Brain microvascular endothelial cell (primary cell): ENCODE data around the gene F8A3.
"Not testable (repeated sequence)": the region's sequence is repeated elsewhere in the genome, so short reads cannot be mapped to it uniquely, and the experiment has no call there.

ENCODE experiments used
- DNase-seq: peaks from one replicate; pipeline ENCODE4 v3.0.0-alpha.2; 2020
- H3K27ac ChIP-seq: fragments of 250-450 bp; sonication (Bioruptor Pico); 2 replicates; pipeline ENCODE4 v1.5.1; 2020; ENCODE audit warnings: mild to moderate bottlenecking, moderate library complexity
- H3K27me3 ChIP-seq: fragments of 250-450 bp; sonication (Bioruptor Pico); replicated peaks from 2 replicates; pipeline ENCODE4 v1.5.1; 2020; ENCODE audit warnings: mild to moderate bottlenecking
- H3K36me3 ChIP-seq: fragments of 250-450 bp; sonication (Bioruptor Pico); replicated peaks from 2 replicates; pipeline ENCODE4 v1.5.1; 2020; ENCODE audit warnings: mild to moderate bottlenecking
- H3K4me3 ChIP-seq: 2 replicates; pipeline ENCODE4 v1.5.1; 2011; ENCODE audit warnings: low read depth, mild to moderate bottlenecking, control low read depth, low read length, moderate library complexity
- in situ Hi-C: cut with HindIII; loops from 2 replicates; pipeline ENCODE4 v1.10.0; 2017; ENCODE audit warnings: low sequenced_read_pairs, low pct_ligation_motif_present
- TF ChIP-seq, protein P1 (sequence below): IDR thresholded peaks from 2 replicates; pipeline ENCODE4 v1.5.1; 2011; ENCODE audit warnings: low read depth, mild to moderate bottlenecking, moderate library complexity, low read length, control low read depth, inconsistent platforms; ENCODE audit errors: missing control alignments

The F8A3 gene

DNA sequence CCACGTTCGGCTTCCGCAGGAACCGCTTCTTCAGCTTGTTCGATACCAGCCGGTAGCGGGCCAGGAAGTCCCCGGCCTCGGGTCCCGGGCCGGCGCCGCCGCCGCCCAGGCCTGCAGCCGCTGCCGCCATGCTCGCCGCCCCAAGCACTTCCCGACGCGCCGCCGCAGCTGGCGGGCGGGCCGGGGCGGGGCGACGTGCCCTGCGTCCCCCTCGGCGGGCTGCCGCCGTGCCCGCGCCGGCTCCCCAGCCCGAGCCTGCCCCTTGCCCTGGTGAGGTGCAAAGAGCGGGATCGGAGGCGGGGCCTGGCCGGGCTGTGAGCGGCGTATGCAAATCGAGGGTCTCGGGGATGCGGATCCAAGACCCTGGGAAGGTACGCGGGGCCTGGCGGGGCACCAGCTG lies at the start of gene F8A3:
TSS of gene F8A3 (minus strand) at position 150 of the 400 bp plus-strand sequence. CDS start at position 130, 20 bp downstream.
- H3K4me3 ChIP-seq, H3K36me3 ChIP-seq, in situ Hi-C loops, DNase-seq, H3K27ac ChIP-seq, H3K27me3 ChIP-seq: not testable (repeated sequence)

DNA sequence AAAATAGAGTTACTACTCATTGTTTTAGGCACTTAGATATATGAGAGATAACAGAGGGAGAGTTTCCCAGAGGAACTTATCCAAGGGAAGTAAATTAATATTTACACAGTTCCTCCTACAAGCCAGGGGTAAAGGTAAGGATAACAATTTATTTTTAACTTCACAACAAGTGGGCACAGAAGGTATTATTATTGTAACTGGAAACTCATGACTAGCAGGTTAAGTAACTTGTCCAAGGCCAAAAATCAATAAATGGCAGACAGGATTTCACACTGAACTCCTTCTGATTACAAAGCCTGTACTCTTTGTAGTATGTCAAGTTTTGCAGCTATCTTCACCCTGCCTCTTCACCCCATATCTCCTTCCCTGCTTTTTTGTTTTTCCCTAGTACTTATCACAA lies 46.9 kb upstream of the F8A3 start:
- H3K4me3 ChIP-seq = no peak overlapping the region
- in situ Hi-C loops = no loop called here
- H3K36me3 ChIP-seq = no peaks in the 10 kb centered on the region

DNA sequence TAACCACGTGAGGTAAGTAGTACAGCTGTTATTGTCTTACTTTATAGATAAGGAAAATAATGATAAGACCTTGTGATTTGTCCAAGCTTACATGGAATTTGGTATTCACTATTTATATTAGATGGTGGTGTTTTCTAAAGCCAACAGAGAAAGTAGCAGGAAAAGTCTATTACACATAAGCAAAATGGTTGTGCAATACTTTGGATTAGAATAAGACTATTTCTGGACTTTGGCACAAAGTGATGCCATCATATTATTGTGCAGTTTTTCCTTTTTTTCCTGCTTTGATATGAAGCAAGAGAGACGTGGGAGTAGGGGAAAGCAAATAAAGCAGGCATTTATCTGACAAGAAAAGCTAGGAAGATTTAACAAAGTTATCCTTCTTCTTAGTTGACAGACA lies 36.7 kb upstream of the F8A3 start:
- H3K36me3 ChIP-seq, in situ Hi-C loops: not testable (repeated sequence)

More for the DNA sequence above, 46.9 kb upstream of the F8A3 start:
- DNase-seq = no peak
- Histone ChIP-seq H3K27me3 (no peaks in the 10 kb centered on the region), H3K27ac (no peak overlapping the region)
- TF ChIP-seq, protein P1, sequence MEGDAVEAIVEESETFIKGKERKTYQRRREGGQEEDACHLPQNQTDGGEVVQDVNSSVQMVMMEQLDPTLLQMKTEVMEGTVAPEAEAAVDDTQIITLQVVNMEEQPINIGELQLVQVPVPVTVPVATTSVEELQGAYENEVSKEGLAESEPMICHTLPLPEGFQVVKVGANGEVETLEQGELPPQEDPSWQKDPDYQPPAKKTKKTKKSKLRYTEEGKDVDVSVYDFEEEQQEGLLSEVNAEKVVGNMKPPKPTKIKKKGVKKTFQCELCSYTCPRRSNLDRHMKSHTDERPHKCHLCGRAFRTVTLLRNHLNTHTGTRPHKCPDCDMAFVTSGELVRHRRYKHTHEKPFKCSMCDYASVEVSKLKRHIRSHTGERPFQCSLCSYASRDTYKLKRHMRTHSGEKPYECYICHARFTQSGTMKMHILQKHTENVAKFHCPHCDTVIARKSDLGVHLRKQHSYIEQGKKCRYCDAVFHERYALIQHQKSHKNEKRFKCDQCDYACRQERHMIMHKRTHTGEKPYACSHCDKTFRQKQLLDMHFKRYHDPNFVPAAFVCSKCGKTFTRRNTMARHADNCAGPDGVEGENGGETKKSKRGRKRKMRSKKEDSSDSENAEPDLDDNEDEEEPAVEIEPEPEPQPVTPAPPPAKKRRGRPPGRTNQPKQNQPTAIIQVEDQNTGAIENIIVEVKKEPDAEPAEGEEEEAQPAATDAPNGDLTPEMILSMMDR = no peak

DNA sequence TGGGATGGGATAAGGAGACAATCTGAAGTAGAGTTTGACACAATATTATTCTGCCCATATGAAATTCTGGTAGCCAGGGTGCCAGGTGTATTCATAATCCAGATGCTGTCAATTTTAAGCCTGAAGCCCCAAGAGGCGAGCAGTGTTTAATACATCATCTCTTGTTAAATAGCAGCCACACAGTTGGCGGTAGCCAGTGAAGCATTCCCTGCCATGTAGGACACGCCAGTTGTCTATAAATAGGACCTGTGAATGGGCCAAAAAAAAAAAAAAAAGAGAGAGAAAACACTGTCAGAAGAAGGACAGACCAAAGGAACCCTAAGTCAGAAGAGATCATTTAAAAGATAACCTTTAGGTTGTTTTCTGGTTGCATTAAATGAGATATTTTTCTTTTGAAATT lies 33.0 kb upstream of the F8A3 start:
- DNase-seq, H3K36me3 ChIP-seq, H3K4me3 ChIP-seq, in situ Hi-C loops, H3K27ac ChIP-seq, H3K27me3 ChIP-seq: not testable (repeated sequence)

More for the DNA sequence above, 36.7 kb upstream of the F8A3 start:
- not testable (repeated sequence) for H3K4me3 ChIP-seq, H3K27ac ChIP-seq, DNase-seq, H3K27me3 ChIP-seq

DNA sequence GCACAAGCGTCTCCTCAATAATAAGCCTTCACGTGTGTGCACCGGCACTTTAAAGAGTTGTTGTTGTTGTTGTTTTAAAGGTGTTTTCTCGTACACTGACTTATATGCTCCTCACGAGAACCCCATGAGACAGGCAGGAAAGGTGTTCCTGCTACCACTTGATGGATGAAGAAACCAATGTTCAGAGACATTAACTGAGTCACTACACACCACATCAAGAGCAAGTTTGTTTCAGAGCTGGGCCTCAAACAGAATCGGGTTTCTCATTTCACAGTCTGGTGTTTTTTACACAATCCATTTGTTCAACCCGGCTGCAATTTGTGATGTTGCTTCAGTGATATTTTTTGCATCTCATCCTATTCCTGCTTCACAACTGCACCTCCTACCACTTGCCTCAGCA lies 18.7 kb upstream of the F8A3 start:
- H3K27ac ChIP-seq, DNase-seq, in situ Hi-C loops, H3K4me3 ChIP-seq, H3K36me3 ChIP-seq, H3K27me3 ChIP-seq: not testable (repeated sequence)

DNA sequence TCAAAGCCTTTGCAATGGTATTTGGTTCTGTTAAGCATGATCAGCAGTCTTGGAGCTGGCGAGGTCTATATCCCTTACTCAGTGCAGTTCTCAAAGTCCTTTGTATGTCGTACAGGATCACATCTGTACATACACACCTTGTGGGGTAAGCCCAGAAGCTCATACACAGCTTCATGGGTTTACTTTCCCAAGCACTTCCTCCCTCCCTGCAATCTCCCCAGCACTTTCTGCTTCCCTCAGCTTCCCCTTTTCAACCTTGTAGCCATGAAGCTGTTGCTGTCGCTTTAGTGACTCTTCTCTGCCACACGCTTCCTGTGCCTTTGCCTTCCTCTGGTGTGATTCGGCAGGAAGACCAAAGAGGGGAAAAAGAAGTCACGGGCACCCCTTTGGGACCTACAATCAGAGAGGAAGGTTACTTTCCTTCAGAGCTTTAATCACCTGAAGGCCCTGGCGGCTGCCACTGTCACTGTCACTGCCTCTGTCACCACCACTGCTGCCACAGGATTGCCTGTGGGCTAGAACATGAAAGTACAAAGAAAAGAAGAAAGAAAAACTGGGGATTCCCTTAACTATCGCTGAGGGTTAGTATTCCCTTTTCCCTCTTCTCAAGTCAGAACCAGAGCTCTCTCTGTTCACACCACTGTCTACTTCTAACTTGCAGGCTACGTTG lies 8.0 kb upstream of the F8A3 start:
- H3K27ac ChIP-seq, H3K27me3 ChIP-seq, DNase-seq, H3K4me3 ChIP-seq, H3K36me3 ChIP-seq, in situ Hi-C loops: not testable (repeated sequence)

DNA sequence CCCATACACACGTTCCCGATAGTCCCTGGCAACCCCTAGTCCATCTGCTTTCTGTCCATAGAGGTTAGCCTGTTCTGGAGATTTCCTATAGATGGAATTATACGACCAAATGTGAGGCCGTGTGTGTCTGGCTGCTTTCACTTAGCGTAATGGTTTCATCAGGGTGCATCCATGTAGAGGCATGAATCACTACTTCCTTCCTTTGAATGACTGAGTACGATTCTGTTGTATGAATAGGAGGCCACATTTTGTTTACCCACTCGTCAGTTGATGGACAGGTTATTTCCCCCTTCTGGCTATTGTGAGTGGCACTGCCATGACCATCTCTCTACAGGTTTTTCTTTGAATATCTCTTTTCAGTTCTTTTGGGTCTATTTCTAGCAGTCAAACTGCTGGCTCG lies 2.1 kb upstream of the F8A3 start:
- H3K4me3 ChIP-seq, H3K27ac ChIP-seq, in situ Hi-C loops, H3K36me3 ChIP-seq, H3K27me3 ChIP-seq, DNase-seq: not testable (repeated sequence)

DNA sequence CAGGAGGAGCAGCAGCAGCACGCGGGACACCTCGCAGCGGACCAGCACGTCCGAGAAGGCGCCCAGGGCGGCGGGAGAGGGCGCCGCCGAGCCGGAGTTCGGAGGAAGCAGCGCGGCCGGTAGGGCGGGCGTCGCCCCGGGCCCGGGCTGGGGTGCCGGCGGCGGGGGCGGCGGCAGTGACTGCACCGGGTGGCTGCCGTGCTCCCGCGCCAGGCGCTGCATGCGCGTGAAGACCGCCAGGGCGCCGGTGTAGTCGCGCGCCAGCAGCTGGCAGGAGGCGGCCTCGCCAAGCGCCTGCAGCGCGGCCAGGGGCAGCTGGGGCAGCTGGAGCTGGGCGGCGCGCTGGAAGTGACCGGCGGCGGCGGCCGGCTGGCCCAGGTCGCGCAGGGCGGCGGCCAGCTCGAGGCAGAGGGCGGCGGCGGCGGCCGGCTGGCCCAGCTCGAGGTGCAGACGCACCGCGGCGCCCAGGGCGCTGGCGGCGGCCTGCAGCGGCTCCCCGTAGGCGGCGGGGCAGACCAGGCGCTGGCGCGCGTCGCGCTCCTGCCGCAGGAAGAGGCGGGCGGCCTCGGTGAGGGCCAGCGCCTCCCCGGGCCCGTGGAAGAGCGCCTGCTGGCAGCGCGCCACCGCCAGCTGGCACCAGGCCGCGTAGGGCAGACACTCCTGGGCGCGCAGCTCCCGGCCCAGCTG lies 516 bp downstream of the F8A3 start:
- H3K4me3 ChIP-seq, H3K27ac ChIP-seq, H3K27me3 ChIP-seq, DNase-seq, H3K36me3 ChIP-seq, in situ Hi-C loops: not testable (repeated sequence)

DNA sequence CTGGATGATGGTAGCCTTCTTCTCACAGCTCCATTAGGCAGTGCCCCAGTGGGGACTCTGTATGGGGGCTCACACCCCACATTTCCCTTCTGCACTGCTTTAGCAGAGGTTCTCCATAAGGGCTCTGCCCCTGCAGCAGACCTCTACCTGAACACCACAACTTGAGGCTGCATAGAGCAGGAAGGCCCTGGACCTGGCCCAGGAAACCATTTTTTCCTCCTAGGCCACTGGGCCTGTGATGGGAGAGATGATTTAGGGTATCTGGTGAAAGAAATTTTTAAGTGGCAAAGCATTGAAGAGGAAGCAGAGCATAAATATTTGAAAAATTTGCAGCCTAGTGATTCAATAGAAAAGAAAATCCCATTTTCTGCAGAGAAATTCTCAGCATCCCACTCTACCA lies 17.3 kb downstream of the F8A3 start:
- Histone ChIP-seq H3K27me3 (no peaks in the 10 kb centered on the region), H3K27ac (no peak overlapping the region), H3K4me3 (no peak overlapping the region), H3K36me3 (no peaks in the 10 kb centered on the region)
- DNase-seq = no peak
- TF ChIP-seq, protein P1 = no peak
- in situ Hi-C loops = no loop called here
